Measurements from ENCODE around the gene DNALI1. TPM values are rescaled to one million over a fixed set of nuclear protein-coding genes. Genes with fewer than 3 reads are reported as not detected.

DNALI1 gene
- 8.1 and 10.3 TPM in 2 replicates for total RNA-seq

GRCh38 chr1:37556712-37557196 is at the start of gene DNALI1:
DNALI1 (plus strand) TSS chr1:37556940; CDS start chr1:37556995, 55 bp downstream.

GRCh38 chr1:37514350-37515184 is 42.2 kb upstream of the DNALI1 start, which contains the start of gene MEAF6:
MEAF6 (minus strand) TSS chr1:37514766; CDS start chr1:37514746, 20 bp downstream.

GRCh38 chr1:37553927-37554808 is 2.6 kb upstream of the DNALI1 start, which contains the start of gene SNIP1:
SNIP1 (minus strand) TSS chr1:37554293; CDS start chr1:37554229, 64 bp downstream.

GRCh38 chr1:37595440-37596181 is 38.9 kb downstream of the DNALI1 start, which contains the start of gene GNL2:
GNL2 (minus strand) TSS chr1:37595937; CDS start chr1:37595822, 115 bp downstream.

Small RNA genes lying within 50 kb of the gene (small RNA-seq; reads per million reads assigned to genes)
- gene AL034379.1: not detected

Other genes starting within 250 kb of the DNALI1 start
- 8.9 and 10.6 TPM in 2 replicates for gene ZC3H12A, start 82.4 kb upstream of the DNALI1 start, total RNA-seq
- 61.8 and 69.2 TPM in 2 replicates for gene MEAF6, start 42.2 kb upstream of the DNALI1 start, total RNA-seq
- 11.0 and 14.8 TPM in 2 replicates for gene SNIP1, start 2.6 kb upstream of the DNALI1 start, total RNA-seq
- 49.4 and 52.1 TPM in 2 replicates for gene GNL2, start 39.0 kb downstream of the DNALI1 start, total RNA-seq
- 0.11 and 0.13 TPM in 2 replicates for gene RSPO1, start 78.0 kb downstream of the DNALI1 start, total RNA-seq
- 6.5 and 10.4 TPM in 2 replicates for gene CDCA8, start 135.6 kb downstream of the DNALI1 start, total RNA-seq
- gene EPHA10, start 208.2 kb downstream of the DNALI1 start, total RNA-seq: not detected in 2 replicates
- 0.65 and 0.76 TPM in 2 replicates for gene MANEAL, start 236.9 kb downstream of the DNALI1 start, total RNA-seq

Measured in articular chondrocyte of knee joint (primary cell).